ENCODE data around the gene CLDN3.
"Not testable (repeated sequence)": the region's sequence is repeated elsewhere in the genome, so short reads cannot be mapped to it uniquely, and the experiment has no call there.

CLDN3 gene, protein sequence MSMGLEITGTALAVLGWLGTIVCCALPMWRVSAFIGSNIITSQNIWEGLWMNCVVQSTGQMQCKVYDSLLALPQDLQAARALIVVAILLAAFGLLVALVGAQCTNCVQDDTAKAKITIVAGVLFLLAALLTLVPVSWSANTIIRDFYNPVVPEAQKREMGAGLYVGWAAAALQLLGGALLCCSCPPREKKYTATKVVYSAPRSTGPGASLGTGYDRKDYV

DNA sequence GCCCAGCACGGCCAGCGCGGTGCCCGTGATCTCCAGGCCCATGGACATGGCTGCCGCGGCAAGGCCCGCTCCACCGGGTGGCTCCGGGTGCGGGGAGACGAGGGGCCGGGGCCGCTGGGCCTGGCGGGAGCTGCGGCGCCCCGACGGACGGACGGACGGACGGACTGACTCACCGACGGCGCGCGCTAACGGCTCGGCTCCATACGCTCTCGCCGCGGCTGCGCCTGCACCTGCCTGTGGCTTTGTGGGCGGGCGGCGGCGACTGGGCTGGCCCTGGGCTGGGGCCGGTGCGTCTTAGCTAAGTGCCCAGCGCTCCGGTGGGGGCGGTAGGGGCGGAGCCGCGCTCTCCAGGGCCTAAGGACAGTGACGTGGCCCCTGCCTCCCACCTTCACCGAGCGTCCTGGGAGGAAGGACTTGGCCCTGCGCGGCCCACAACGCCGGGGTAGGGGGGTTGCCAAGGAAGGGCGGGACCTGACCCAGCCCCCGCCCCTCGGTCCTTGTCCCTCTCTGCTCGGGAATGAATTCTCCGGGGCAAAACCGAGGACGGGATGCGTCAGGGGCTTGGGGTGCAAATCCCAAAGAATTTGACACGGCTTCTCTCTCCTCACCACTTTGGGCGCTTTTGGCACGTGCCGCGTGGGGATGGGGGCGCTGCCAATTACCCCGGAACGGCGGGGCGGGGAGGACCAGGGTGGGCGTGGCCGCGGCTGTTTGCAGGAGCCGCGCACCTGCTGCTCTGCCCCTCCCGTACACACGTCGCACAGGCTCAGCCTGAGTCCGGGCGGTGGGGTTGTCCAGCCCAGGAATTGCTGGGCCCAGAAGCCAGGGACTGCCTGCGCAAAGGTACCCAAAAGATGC, at the start of gene CLDN3:
CLDN3 (minus strand) TSS at position 269 of the 858 bp plus-strand sequence; CDS start at position 48, 221 bp downstream.
- no peak for DNase-seq

DNA sequence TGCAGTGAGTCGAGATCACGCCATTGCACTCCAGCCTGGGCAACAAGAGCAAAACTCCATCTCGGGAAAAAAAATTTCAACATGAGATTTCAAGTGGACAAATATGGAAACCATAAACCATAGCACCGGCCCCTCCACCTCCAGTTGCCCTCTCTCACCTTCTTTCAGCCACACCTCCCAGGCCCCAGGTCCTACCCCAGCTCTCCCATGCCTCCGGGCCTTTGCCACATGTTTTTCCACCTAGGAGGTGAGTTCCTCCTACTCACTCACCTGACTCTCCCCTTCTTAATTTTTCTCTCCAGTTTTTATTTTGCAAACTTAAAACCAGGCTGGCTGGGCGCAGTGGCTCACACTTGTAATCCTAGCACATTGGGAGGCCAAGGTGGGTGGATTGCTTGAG, 47.1 kb upstream of the CLDN3 start:
- no peak for DNase-seq

DNA sequence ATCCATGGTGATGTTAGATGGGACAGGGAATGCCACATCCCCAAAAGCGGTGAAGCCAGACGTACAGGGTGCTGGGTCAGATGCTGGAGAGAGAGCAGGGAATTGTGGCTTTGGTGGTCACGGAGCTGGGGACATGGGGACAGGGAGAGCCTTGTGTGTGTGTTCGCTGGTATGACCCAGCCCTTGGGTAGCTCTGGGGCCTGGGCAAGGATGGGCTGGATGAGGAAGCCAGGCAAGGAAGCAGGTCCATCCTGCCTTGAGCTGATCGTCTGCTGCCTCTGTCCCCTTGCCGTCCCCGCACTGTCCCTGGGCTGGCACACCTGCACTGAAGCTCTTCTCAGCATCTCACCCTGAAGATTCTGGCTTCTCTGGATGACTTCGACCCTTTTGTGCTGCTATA, 45.4 kb upstream of the CLDN3 start:
- DNase-seq: no peak

DNA sequence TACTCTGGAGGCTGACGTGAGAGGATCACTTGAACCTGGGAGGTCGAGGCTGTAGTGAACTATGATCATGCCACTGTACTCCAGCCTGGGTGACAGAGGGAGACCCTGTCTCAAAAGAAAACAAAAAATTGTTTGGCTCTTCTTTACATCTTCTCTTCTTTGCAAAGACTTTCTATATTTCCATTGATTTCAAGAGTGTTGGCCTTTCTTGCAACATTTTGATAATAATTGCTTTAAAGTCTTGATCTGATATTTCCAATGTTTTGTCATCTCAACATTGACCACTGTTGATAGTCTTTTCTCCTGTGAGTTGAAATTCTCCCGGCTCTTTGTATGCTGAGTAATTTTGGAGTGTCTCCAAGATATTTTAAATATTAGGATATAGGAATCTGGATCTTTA, 42.9 kb upstream of the CLDN3 start:
- DNase-seq: no peak

DNA sequence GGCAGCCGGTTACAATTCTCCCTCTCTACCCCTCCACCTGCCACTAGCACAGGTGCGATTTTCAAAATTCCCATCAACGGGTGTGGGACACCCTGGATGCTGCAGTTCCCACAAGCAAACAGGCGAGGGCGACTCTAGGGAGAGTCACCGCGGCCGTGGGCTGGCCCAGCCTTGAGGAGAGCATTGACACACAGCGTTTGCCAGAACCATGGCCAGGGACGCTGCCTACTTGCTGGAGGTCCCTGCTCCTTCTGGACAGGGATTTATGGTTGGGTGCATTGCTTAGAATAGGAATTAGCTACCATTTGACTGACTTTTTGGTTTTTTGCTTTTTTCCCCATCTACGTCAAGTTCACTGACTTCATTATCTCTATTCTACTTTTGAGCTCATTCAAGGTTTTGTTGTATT, 41.7 kb upstream of the CLDN3 start:
- DNase-seq: peak; percentile 21 to 31

DNA sequence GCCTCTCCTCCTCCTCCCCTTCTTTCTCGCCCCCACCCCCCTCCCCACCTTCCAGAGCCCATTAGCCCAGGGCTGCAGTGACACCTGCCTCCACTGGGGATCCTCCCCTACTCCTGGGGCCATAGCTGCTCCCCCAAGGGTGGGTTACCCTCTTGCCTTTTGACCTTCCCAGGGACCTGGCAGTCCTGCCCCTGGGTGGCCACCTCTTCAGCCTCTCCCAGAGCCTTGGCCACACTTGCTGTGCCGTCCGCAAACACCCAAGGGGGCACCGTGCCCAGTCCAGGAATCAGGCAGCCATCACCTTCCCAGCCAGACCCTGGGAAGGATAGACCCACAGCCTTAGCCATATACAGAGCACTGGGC, 40.9 kb upstream of the CLDN3 start:
- no peak for DNase-seq

DNA sequence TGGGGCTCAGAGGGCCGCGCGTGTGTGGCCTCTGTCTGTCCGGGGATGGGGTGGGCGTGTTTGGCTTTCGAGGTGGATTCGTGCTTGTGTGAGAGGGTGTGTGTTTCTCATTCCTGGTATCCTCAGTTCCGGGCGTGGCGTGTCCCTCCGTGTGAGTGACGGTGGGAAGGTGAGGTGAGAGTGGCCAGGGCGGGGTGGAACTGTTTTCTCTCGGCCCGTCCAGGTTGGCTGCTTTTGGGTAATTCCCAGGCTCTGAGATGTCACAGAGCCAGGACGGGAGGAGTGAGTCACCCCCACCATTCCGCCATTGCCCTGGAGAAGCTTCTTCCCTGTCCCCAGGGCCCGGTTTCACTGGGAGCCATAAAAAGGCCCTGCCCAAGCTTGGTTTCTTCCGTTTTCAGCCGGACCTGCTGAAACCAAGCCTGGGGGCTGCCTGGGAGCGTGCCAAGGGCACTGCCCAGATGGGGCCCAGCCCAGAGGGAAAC, 39.4 kb upstream of the CLDN3 start:
- DNase-seq: no peak

DNA sequence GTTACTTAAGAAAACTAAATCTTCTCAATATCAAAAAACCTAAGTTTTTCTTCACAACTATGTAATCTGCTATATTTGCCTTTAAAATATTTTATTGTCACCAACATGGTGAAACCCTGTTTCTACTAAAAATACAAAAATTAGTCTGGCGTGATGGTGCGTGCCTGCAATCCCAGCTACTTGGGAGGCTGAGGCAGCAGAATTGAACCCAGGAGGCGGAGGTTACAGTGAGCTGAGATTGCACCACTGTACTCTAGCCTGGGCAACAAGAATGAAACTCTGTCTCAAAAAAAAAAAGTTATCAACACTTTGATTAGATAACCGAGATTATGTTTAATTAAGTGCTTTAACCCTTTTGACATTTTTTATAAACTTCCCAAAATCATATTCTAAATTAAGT, 32.4 kb upstream of the CLDN3 start:
- DNase-seq: no peak

DNA sequence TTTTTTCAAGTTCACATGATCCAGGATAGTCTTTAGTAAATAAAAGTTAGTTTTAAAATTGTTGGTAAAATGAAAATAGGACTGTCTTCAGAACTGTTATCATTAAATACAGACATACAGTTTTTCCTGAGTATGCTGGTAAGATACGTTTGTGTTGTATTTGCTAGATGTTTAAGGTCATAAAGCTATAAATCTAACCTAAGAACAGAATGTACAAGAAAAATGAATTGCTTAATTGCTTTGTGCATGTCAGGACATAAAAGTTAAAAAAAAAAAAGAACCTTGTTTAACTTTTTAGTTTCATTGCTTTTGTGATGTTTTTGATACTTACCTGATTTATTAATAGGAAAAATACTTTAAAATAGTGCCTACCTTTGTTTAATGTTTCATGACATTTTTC, 31.5 kb upstream of the CLDN3 start:
- no peak for DNase-seq

DNA sequence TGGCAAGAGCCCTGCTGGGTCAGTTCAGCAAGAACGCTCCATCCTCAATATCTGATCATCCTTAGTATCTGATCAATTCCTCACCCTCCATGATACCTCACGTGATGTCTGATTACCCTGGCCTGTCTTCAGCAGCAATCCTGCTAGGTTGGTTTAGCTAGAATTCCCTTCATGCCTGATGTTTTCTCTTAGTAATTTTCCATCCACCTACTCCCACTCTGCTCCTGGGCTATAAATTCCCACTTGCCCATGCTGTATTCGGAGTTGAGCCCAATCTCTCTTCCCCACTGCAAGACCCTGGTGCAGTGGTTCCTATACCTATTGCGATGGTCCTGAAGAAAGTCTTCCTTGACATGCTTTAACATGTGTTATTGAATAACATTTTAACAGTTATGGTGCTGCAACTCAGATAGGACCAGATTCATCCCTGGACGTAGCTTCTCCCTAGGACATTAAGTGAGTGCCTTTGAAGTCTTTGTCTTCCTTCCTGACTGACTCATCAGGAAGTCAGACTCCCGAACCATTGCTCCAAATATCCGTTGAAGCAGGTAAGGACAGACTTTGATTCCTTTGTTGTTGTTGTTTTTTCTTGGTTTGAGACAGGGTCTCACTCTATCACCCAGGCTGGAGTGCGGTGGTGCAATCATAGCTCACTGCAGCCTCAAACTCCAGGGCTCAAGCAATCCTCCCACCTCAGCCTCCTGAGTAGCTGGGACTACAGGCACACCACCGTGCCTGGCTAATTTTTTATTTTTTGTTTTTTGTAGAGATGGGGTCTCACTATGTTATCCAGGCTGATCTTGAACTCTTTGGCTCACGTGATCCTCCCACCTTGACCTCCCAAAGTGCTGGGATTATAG, 29.4 kb upstream of the CLDN3 start:
- no peak for DNase-seq

DNA sequence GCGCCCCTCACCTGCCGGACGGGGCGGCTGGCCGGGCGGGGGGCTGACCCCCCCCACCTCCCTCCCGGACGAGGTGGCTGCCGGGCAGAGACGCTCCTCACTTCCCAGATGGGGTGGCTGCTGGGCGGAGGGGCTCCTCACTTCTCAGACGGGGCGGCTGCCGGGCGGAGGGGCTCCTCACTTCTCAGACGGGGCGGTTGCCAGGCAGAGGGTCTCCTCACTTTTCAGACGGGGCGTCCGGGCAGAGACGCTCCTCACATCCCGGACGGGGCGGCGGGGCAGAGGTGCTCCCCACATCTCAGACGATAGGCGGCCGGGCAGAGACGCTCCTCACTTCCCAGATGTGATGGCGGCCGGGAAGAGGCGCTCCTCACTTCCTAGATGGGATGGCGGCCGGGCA, 27.1 kb upstream of the CLDN3 start:
- not testable (repeated sequence) for DNase-seq

DNA sequence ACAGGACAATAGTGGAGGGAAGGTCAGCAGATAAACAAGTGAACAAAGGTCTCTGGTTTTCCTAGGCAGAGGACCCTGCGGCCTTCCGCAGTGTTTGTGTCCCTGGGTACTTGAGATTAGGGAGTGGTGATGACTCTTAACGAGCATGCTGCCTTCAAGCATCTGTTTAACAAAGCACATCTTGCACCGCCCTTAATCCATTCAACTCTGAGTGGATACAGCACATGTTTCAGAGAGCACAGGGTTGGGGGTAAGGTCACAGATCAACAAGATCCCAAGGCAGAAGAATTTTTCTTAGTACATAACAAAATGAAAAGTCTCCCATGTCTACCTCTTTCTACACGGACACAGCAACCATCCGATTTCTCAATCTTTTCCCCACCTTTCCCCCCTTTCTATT, 26.6 kb upstream of the CLDN3 start:
- DNase-seq: not testable (repeated sequence)

DNA sequence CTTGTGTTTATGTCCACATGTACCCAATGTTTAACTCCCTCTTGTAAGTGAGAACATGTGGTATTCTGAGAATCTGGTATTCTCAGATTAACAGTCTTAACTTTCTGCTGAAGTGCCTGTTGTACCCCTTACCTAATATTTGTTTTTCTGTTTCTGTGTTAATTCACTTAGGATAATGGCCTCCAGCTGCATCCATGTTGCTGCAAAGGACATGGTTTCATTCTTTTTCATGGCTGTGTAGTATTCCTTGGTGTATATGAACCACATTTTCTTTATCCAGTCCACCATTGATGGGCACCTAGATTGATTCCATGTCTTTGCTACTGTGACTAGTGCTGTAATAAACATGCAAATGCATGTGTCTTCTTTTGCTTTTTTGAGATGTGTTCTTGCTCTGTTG, 25.1 kb upstream of the CLDN3 start:
- not testable (repeated sequence) for DNase-seq

DNA sequence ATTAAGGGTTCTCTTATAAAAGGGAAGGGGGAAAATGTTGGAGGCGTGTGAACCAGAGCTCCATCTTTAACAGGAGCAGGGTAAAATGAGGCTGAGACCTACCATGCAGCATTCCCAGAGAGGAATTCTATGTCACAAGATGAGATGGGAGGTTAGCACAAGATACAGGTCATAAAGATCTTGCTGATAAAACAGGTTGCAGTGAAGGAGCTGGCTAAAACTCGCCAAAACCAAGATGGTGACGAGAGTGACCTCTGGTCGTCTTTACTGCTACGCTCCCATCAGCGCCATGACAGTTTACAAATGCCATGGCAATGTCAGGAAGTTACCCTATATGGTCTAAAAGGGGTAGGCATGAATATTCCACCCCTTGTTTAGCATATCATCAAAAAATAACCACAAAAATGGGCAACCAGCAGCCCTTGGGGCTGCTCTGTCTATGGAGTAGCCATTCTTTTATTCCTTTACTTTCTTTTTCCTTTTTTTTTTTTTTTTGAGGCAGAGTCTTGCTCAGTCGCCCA, 21.2 kb upstream of the CLDN3 start:
- not testable (repeated sequence) for DNase-seq

DNA sequence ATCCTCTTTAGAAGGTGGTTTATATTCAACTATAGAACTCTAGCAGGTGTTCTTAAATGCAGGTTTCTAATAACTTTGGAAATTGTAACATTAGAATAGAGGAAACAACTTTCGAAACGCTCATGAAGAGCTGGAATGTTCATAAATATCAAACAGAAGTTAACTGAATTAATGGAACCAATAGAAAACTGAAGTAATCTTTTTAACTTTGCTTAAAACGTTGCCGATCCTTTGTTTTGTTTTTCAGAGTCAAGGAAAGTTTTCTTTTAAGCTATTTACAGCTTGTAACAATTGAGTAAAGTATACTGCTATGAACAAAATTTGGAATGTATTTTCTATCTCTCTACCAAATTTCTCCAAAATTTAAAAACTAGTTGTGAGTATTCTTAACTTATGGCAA, 19.0 kb upstream of the CLDN3 start:
- no peak for DNase-seq

DNA sequence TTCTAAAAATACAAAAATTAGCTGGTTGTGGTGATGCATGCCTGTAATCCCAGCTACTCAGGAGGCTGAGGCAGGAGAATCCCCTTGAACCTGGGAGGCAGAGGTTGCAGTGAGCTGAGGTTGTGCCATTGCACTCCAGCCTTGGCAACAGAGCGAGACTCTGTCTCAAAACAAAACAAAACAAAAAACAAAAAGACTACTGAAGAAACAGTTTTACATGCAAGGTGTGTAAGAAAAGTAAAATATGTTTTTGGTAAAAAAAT, 17.6 kb upstream of the CLDN3 start:
- not testable (repeated sequence) for DNase-seq

DNA sequence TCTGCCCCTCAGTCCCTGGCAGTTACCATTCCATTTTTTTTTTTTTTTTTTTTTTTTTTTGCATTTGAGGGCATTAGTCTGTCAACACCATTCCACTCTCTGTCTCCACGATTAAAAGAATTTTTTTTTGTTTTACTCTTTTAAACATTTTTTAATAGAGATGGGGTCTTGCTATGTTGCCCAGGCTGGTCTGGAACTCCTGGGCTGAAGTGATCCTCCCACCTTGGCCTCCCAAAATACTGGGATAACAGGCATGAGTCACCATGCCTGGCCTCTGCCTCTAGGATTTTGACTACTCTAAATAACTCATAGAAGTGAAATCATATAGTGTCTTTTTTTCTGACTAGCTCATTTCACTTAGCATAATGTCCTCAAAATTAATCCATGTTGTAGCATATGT, 16.5 kb upstream of the CLDN3 start:
- DNase-seq: no peak

DNA sequence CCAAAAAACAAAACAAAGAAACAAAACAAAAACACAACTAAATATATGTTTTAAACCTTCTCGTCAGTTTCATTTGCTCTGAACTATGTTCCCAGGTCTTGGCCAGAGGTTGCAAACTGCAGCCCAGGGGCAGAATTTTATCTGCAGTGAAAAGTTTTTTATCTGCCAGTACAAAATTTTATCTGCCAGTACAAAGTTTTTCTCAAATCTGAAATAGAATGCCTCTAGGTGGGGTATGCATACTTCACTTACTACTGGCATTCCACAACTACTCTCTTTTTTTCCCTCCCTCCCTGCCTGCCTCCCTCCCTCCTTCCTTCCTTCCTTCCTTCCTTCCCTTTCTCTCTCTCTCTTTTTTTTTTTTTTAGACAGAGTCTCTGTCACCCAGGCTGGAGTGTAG, 9.4 kb upstream of the CLDN3 start:
- DNase-seq: no peak

DNA sequence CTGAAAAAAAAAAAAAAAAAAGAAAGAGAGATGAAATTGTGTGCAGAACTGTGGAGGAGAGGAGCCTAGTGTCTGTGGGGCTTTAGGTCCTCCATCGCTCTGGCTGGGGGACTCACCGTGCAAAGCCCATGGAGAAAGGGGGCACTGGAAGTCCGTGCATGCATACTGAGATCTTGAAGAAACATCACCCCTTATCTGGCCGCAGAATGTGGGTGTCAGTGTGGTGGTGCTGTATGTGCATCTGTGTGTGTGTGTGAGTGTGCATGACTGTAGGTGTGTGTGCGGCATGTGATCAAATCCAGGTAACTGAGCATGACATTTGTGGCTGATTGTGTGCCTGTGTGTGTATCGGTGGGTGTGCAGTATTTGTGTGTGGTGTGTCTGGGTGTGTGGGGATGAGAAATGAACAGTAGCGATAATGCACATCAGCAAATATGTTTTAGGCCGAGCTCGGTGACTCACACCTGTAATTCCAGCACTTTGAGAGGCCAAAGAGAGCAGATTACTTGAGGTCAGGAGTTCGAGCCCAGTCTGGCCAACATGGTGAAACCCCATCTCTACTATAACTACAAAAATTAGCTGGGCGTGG, 8.8 kb upstream of the CLDN3 start:
- DNase-seq: no peak

DNA sequence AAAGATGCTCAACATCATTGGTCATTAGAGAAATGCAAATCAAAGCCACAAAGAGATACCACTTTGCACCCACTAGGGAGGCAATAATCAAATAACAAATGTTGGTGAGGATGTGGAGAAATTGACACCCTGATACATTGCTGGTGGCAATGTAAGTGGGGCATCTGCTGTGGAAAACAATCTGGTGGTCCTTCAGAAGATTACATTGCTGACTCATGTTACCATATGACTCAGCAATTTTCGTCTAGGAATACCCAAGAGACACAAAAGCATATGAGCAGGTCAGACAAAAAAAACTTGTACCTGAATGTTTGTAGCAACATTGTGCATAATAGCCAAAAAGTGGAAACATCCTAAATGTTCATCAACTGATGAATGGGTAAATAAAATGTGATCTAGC, 4.9 kb upstream of the CLDN3 start:
- no peak for DNase-seq

DNA sequence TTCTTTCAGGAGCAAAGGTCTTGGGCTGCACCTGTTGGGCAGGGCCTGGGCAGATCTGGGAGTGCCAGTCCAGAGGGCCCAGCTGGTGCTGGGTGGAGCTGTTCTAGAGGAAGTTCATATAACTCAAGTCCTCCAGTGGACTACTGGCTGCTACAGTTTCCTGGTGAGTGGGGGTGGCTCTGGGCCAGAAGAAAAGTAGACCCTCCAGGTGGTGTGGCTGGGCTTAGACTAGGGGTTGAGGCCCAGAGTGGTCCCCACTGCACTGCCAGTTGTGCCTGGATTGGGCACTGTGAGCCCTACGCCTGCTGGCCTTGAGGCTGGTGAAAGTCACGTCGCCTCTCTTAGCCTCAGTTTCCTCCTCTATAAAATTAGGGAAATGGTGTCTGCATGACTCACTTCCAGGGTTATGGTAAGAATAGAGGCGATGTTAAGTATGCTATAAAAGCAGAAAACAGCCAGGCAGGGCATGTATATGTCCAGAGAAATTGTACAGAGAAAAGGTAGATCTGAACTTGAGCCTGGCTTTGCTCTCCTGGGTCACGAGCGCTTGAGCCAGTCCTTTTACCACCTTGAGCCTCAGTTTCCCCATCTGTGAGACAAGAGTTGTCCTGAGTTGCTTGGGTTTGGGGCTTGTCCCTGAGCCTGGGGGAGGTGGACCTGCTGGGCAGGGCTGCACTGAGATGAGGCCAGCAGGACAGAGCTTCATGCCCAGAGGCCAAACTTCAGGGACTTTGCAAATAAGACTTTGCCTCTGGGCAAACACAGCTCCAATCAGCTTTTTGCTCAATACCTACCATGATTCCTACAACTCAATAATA, 3.8 kb upstream of the CLDN3 start:
- no peak for DNase-seq

Measured in bone marrow (tissue), 2 donors.